Liver (tissue), 9 donors: ENCODE results near the gene TBC1D22B. TPM values are rescaled to one million over a fixed set of nuclear protein-coding genes. Genes with fewer than 3 reads are reported as not detected.

Source experiments
- DNase-seq: peaks from one replicate; pipeline ENCODE4 v3.0.0-alpha.2; 2017; ENCODE audit warnings: low spot score
- H3K27ac ChIP-seq, 2 donors: one replicate each; pipeline ENCODE4 v1.7.0; 2013; ENCODE audit warnings: inconsistent platforms in 2 of 2, low read length in 2 of 2, control low read depth in 1 of 2, low read depth in 1 of 2, mild to moderate bottlenecking in 1 of 2
- H3K27me3 ChIP-seq, 4 donors: one replicate each; pipeline versions ENCODE4 v1.6.1 to v1.7.0; 2013; ENCODE audit warnings: low read length in 3 of 4, inconsistent platforms in 1 of 4, mild to moderate bottlenecking in 1 of 4, moderate library complexity in 1 of 4; ENCODE audit not compliant: control insufficient read depth in 4 of 4, insufficient read depth in 4 of 4
- H3K36me3 ChIP-seq, 4 donors: one replicate each; pipeline versions ENCODE4 v1.6.1 to v1.7.0; 2013; ENCODE audit warnings: low read length in 3 of 4, mild to moderate bottlenecking in 3 of 4, low read depth in 1 of 4, moderate library complexity in 1 of 4; ENCODE audit not compliant: control insufficient read depth in 4 of 4, insufficient read depth in 3 of 4
- H3K4me1 ChIP-seq, 4 donors: one replicate each; pipeline versions ENCODE4 v1.6.1 to v1.7.0; 2013; ENCODE audit warnings: low read length in 3 of 4, mild to moderate bottlenecking in 3 of 4, moderate library complexity in 1 of 4; ENCODE audit not compliant: control insufficient read depth in 4 of 4, insufficient read depth in 4 of 4
- H3K4me3 ChIP-seq, 3 donors: one replicate each; pipeline versions ENCODE4 v1.6.1 to v1.7.0; 2013; ENCODE audit warnings: low read length in 3 of 3, control low read depth in 1 of 3, low read depth in 1 of 3, mild to moderate bottlenecking in 1 of 3
- H3K9ac ChIP-seq, 2 donors: one replicate each; pipeline ENCODE4 v1.7.0; 2013; ENCODE audit warnings: low read length in 2 of 2, mild to moderate bottlenecking in 2 of 2, moderate library complexity in 2 of 2, control low read depth in 1 of 2, low read depth in 1 of 2
- H3K9me3 ChIP-seq, 4 donors: one replicate each; pipeline versions ENCODE4 v1.6.1 to v1.7.0; 2013; ENCODE audit warnings: low read length in 3 of 4; ENCODE audit not compliant: control insufficient read depth in 4 of 4
- EGR1 ChIP-seq, 2 donors: IDR thresholded peaks; 2 replicates each; pipeline ENCODE4 v1.6.1; 2016 to 2018; ENCODE audit warnings: antibody characterized with exemption in 2 of 2, low read depth in 2 of 2
- FOXA1 ChIP-seq: IDR thresholded peaks from 2 replicates; pipeline ENCODE4 v1.6.1; 2016; ENCODE audit warnings: antibody characterized with exemption
- FOXA2 ChIP-seq: IDR thresholded peaks from 2 replicates; pipeline ENCODE4 v1.6.1; 2016; ENCODE audit warnings: antibody characterized with exemption
- GABPA ChIP-seq, 2 donors: IDR thresholded peaks in 1 of 2; conservative IDR thresholded peaks in 1 of 2; 2 replicates each; pipeline ENCODE4 v1.6.1; 2016; ENCODE audit warnings: antibody characterized with exemption in 2 of 2, mild to moderate bottlenecking in 1 of 2, moderate library complexity in 1 of 2
- HNF4A ChIP-seq, 2 donors: conservative IDR thresholded peaks; 2 replicates each; pipeline ENCODE4 v1.6.1; 2016; ENCODE audit warnings: antibody characterized with exemption in 2 of 2, mild to moderate bottlenecking in 2 of 2
- HNF4G ChIP-seq: IDR thresholded peaks from 2 replicates; pipeline ENCODE4 v1.6.1; 2016; ENCODE audit warnings: antibody characterized with exemption
- JUND ChIP-seq, 2 donors: IDR thresholded peaks; 2 replicates each; pipeline ENCODE4 v1.6.1; 2016; ENCODE audit warnings: antibody characterized with exemption in 2 of 2
- NR2F2 ChIP-seq: IDR thresholded peaks from 2 replicates; pipeline ENCODE4 v1.6.1; 2016; ENCODE audit warnings: antibody characterized with exemption
- RAD21 ChIP-seq, 2 donors: IDR thresholded peaks; 2 replicates each; pipeline ENCODE4 v1.6.1; 2016; ENCODE audit warnings: antibody characterized with exemption in 2 of 2, mild to moderate bottlenecking in 2 of 2
- RXRA ChIP-seq, 2 donors: IDR thresholded peaks; 2 replicates each; pipeline ENCODE4 v1.6.1; 2017 to 2018; ENCODE audit warnings: antibody characterized with exemption in 2 of 2, mild to moderate bottlenecking in 1 of 2
- SP1 ChIP-seq: IDR thresholded peaks from 2 replicates; pipeline ENCODE4 v1.6.1; 2018; ENCODE audit warnings: antibody characterized with exemption, mild to moderate bottlenecking
- TAF1 ChIP-seq: conservative IDR thresholded peaks from 2 replicates; pipeline ENCODE4 v1.6.1; 2016; ENCODE audit warnings: antibody characterized with exemption, mild to moderate bottlenecking
- YY1 ChIP-seq: IDR thresholded peaks from 2 replicates; pipeline ENCODE4 v1.6.1; 2016; ENCODE audit warnings: antibody characterized with exemption, mild to moderate bottlenecking
- WGBS: extraction: QIAGEN DNeasy Blood & Tissue Kit; methylation state at CpG from one replicate; pipeline ENCODE4 v1.1.7; 2013; 5-methylcytosine and 5-hydroxymethylcytosine counted together
- polyA plus RNA-seq, 2 donors: library from polyadenylated mRNA; stranded (reverse) in 1 of 2; unstranded in 1 of 2; fragments of 200-250 nt in 1 of 2; fragments of >200 nt in 1 of 2; fragmentation: Nextera tagmentation in 1 of 2; extraction: Ambion mirVana in 1 of 2; gene quantifications; one replicate each; pipeline versions ENCODE4 v1.2.1 to v1.2.3, GENCODE V29; 2013 to 2015
- total RNA-seq, 2 donors: library from RNA; depleted of rRNA; stranded (reverse); fragments of >200 nt; gene quantifications; one replicate each; pipeline ENCODE4 v1.2.3, GENCODE V29; 2014
- TF ChIP-seq, protein P1 (sequence below): fragments of 150-350 bp; IDR thresholded peaks from 2 replicates; pipeline ENCODE4 v1.5.1; 2017; ENCODE audit warnings: improper control_type of control experiment, low read depth, low read length; ENCODE audit not compliant: missing input control
- TF ChIP-seq, protein P2 (sequence below): IDR thresholded peaks from 2 replicates; pipeline ENCODE4 v1.6.1; 2016; ENCODE audit warnings: antibody characterized with exemption
- TF ChIP-seq, protein P3 (sequence below): IDR thresholded peaks from 2 replicates; pipeline ENCODE4 v1.6.1; 2016; ENCODE audit warnings: antibody characterized with exemption, mild to moderate bottlenecking
- TF ChIP-seq, protein P4 (sequence below): IDR thresholded peaks from 2 replicates; pipeline ENCODE4 v1.6.1; 2016; ENCODE audit warnings: antibody characterized with exemption
- TF ChIP-seq, protein P5 (sequence below): IDR thresholded peaks from 2 replicates; pipeline ENCODE4 v1.6.1; 2016; ENCODE audit warnings: antibody characterized with exemption
- donor health status: healthy.
- donor health status: healthy.
- donor health status: healthy.
- donor health status: healthy.
- donor health status: healthy.

Gene TBC1D22B
- total and polyA plus RNA-seq, 4 donors: 1.4 to 10.7 (median 1.9) TPM

DNA sequence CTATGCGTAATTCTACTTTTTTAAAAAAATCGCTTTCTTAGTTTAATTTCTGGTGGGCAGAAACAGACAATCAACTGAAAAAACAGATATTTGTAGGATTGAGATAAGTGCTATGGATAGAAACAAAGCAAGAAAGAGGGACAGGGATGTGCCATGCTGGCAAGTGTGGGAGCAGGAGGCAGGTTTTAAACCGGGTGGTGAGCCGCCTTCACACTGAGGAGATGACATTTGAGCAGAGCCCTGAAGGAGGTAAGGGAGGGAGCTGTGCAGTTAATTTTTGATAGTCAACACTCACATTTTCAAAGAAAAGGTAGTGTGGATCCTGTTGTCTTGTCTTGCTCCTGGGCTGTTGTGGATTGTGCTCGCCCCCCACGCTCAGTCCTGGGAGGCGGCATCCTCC, 47.2 kb downstream of the TBC1D22B start:
- WGBS: 99% methylated on average over 7 of the region's 7 CpGs
- H3K27me3 ChIP-seq: no peaks in the 10 kb centered on the region
- no peak for DNase-seq
- H3K4me1 ChIP-seq: no peaks in the 10 kb centered on the region
- H3K36me3 ChIP-seq: peaks cover 0 to 16% (median 6%) of the 10 kb centered on the region in 4 donors
- H3K9ac ChIP-seq: no peak overlapping the region
- H3K4me3 ChIP-seq: no peak overlapping the region
- H3K9me3 ChIP-seq: no peaks in the 10 kb centered on the region
- TF ChIP-seq SP1 (no peak), EGR1 (IDR thresholded peaks at IDR 0.05; ENCODE audit: low read depth in 2 of 2) (no peak), GABPA (IDR thresholded peaks at IDR 0.05 in 1 of 2, conservative IDR thresholded peaks at IDR 0.05 in 1 of 2) (no peak), HNF4G (no peak), RXRA (IDR thresholded peaks at IDR 0.05) (no peak), HNF4A (conservative IDR thresholded peaks at IDR 0.05) (no peak), JUND (IDR thresholded peaks at IDR 0.05) (no peak)
- TF ChIP-seq, protein P1, sequence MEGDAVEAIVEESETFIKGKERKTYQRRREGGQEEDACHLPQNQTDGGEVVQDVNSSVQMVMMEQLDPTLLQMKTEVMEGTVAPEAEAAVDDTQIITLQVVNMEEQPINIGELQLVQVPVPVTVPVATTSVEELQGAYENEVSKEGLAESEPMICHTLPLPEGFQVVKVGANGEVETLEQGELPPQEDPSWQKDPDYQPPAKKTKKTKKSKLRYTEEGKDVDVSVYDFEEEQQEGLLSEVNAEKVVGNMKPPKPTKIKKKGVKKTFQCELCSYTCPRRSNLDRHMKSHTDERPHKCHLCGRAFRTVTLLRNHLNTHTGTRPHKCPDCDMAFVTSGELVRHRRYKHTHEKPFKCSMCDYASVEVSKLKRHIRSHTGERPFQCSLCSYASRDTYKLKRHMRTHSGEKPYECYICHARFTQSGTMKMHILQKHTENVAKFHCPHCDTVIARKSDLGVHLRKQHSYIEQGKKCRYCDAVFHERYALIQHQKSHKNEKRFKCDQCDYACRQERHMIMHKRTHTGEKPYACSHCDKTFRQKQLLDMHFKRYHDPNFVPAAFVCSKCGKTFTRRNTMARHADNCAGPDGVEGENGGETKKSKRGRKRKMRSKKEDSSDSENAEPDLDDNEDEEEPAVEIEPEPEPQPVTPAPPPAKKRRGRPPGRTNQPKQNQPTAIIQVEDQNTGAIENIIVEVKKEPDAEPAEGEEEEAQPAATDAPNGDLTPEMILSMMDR: no peak
- TF ChIP-seq, protein P2, sequence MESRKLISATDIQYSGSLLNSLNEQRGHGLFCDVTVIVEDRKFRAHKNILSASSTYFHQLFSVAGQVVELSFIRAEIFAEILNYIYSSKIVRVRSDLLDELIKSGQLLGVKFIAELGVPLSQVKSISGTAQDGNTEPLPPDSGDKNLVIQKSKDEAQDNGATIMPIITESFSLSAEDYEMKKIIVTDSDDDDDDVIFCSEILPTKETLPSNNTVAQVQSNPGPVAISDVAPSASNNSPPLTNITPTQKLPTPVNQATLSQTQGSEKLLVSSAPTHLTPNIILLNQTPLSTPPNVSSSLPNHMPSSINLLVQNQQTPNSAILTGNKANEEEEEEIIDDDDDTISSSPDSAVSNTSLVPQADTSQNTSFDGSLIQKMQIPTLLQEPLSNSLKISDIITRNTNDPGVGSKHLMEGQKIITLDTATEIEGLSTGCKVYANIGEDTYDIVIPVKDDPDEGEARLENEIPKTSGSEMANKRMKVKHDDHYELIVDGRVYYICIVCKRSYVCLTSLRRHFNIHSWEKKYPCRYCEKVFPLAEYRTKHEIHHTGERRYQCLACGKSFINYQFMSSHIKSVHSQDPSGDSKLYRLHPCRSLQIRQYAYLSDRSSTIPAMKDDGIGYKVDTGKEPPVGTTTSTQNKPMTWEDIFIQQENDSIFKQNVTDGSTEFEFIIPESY: no peak
- no peak overlapping the region for H3K27ac ChIP-seq

DNA sequence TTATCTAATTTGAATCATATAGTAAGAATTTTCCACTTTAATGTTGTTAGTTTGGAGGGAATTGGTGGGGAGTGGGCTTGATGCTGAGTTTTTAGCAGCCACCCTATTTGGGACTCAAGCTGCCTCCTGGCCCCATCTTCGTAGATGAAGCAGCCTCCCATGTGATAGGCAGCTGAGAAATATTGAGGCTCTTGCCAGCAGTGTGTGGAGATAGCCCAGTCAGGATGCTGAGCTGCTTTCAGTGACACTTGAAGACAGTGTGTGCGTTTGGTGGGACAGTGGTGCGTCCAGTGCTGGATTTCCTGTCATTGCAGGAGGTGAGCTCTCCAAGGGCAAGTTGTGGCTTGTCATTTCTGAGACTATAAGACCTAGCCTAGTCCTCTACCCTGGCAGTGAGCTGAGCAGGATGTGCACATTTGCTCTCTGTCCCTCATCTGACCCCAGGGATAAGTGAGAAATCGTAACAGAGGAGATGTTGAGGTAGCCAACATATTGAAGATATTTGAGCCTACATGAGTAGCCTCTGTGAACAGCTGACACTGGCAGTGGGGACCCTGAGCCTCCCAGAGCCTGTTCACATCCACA, 48.4 kb downstream of the TBC1D22B start:
- Histone ChIP-seq H3K36me3 (peaks cover 0 to 16% (median 6%) of the 10 kb centered on the region in 4 donors), H3K9ac (no peak overlapping the region), H3K4me3 (no peak overlapping the region), H3K27me3 (no peaks in the 10 kb centered on the region), H3K27ac (no peak overlapping the region), H3K9me3 (no peaks in the 10 kb centered on the region), H3K4me1 (no peaks in the 10 kb centered on the region)
- 95% methylated on average over 4 of the region's 4 CpGs for WGBS
- TF ChIP-seq, protein P2: no peak
- TF ChIP-seq, protein P3, sequence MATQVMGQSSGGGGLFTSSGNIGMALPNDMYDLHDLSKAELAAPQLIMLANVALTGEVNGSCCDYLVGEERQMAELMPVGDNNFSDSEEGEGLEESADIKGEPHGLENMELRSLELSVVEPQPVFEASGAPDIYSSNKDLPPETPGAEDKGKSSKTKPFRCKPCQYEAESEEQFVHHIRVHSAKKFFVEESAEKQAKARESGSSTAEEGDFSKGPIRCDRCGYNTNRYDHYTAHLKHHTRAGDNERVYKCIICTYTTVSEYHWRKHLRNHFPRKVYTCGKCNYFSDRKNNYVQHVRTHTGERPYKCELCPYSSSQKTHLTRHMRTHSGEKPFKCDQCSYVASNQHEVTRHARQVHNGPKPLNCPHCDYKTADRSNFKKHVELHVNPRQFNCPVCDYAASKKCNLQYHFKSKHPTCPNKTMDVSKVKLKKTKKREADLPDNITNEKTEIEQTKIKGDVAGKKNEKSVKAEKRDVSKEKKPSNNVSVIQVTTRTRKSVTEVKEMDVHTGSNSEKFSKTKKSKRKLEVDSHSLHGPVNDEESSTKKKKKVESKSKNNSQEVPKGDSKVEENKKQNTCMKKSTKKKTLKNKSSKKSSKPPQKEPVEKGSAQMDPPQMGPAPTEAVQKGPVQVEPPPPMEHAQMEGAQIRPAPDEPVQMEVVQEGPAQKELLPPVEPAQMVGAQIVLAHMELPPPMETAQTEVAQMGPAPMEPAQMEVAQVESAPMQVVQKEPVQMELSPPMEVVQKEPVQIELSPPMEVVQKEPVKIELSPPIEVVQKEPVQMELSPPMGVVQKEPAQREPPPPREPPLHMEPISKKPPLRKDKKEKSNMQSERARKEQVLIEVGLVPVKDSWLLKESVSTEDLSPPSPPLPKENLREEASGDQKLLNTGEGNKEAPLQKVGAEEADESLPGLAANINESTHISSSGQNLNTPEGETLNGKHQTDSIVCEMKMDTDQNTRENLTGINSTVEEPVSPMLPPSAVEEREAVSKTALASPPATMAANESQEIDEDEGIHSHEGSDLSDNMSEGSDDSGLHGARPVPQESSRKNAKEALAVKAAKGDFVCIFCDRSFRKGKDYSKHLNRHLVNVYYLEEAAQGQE: no peak
- TF ChIP-seq TAF1: no peak
- no peak for TF ChIP-seq RXRA (IDR thresholded peaks at IDR 0.05)
- no peak for TF ChIP-seq EGR1 (IDR thresholded peaks at IDR 0.05; ENCODE audit: low read depth in 2 of 2)
- no peak for TF ChIP-seq YY1
- TF ChIP-seq HNF4A (conservative IDR thresholded peaks at IDR 0.05): no peak
- TF ChIP-seq, protein P4, sequence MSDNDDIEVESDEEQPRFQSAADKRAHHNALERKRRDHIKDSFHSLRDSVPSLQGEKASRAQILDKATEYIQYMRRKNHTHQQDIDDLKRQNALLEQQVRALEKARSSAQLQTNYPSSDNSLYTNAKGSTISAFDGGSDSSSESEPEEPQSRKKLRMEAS: no peak
- no peak for TF ChIP-seq JUND (IDR thresholded peaks at IDR 0.05)
- TF ChIP-seq, protein P1: no peak
- no peak for TF ChIP-seq SP1
- TF ChIP-seq FOXA1: no peak
- no peak for TF ChIP-seq GABPA (IDR thresholded peaks at IDR 0.05 in 1 of 2, conservative IDR thresholded peaks at IDR 0.05 in 1 of 2)
- TF ChIP-seq, protein P5, sequence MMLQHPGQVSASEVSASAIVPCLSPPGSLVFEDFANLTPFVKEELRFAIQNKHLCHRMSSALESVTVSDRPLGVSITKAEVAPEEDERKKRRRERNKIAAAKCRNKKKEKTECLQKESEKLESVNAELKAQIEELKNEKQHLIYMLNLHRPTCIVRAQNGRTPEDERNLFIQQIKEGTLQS: no peak
- no peak for TF ChIP-seq NR2F2
- no peak for TF ChIP-seq RAD21 (IDR thresholded peaks at IDR 0.05)
- no peak for TF ChIP-seq HNF4G
- TF ChIP-seq FOXA2: no peak
- DNase-seq: no peak
